Measurements from ENCODE around the gene CHMP1A. TPM values are rescaled to one million over a fixed set of nuclear protein-coding genes. Genes with fewer than 3 reads are reported as not detected.
"Not testable (repeated sequence)": the region's sequence is repeated elsewhere in the genome, so short reads cannot be mapped to it uniquely, and the experiment has no call there.

The CHMP1A gene
- total and polyA plus RNA-seq, 2 experiments from 2014 or later, result 97.2 to 111 TPM

DNA sequence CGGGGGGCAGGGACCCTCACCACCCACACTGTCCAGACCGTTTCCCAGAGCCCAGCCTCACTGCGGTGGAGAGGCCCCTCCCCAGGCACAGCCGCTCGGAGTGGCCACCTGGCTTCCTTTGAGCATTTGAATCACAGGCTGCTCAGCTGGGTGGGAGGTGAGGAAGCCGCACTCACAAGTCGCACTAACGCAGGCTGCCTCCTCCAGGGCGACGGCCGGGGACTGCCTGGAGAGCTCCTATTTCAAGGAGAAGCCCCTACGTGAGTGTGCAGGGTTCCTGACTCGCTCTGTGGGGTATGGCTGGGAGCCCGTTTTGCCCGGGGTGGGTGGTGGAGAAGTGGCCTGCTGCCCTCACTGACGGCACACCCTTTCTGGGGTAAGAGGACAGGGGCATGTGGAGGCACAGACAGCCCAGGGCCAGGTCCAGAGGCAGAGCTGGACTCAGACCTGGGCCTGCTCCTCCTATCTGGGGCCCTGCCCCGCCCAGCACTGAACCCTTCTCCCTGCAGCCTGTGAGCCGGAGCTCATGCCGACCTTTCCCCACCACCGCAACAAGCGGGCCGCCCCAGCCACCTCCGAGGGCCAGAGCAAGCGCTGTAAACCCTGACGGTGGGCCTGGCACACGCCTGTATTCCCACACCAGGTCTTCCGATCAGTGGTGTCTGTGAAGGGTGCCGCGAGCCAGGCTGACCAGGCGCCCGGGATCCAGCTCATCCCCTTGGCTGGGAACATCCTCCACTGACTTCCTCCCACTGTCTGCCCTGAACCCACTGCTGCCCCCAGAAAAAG, 37.8 kb upstream of the CHMP1A start:
- H3K9me2 ChIP-seq (ENCODE audit: insufficient read depth), result no peaks in the 10 kb centered on the region
- whole genome bisulfite sequencing, 2 experiments (ENCODE audit: low coverage in 1 of 2, low lambda C conversion rate in 2 of 2, missing lambda C conversion rate in 2 of 2), result 86 to 92% methylated on average over 28 to 31 of the region's 31 CpGs
- no peak for TF ChIP-seq EZH2 (IDR thresholded peaks at IDR 0.05; ENCODE audit: insufficient read depth, poor library complexity, severe bottlenecking)
- TF ChIP-seq EZH2phosphoT487 (IDR thresholded peaks at IDR 0.05; ENCODE audit: insufficient read depth, low read depth), result no peak

DNA sequence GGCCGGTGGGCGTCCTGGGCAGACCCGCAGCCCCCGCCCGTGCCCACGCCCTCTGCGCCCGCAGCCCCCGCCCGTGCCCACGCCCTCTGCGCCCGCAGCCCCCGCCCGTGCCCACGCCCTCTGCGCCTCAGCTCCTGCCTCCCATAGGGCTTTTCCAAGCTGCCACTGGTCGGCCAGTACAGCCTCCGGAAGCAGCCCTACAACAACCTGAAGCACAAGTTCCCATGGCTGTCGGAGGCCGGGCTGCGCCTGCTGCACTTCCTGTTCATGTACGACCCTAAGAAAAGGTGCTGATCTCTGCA, 37.2 kb upstream of the CHMP1A start:
- H3K9me3 ChIP-seq (ENCODE audit: low read depth); H3K9me2 ChIP-seq (ENCODE audit: insufficient read depth); in situ Hi-C loops (cut with MboI); DNase-seq; H3K9ac ChIP-seq; H3F3A ChIP-seq (ENCODE audit: insufficient read depth); H4K20me1 ChIP-seq (ENCODE audit: insufficient read depth); H3K27ac ChIP-seq; H3K36me3 ChIP-seq (ENCODE audit: low read depth); H3K79me2 ChIP-seq (ENCODE audit: insufficient read depth); H3K4me3 ChIP-seq; H3K4me1 ChIP-seq (ENCODE audit: insufficient read depth); H3K27me3 ChIP-seq (replicated peaks; ENCODE audit: insufficient read depth); H3K4me2 ChIP-seq (ENCODE audit: unreplicated experiment); H2AFZ ChIP-seq: not testable (repeated sequence)
- 91 to 94% methylated on average over 9 to 23 of the region's 23 CpGs for WGBS, 2 experiments (ENCODE audit: low coverage in 1 of 2, low lambda C conversion rate in 2 of 2, missing lambda C conversion rate in 2 of 2)

More for the DNA sequence above, 37.8 kb upstream of the CHMP1A start:
- H3K4me2 ChIP-seq (ENCODE audit: unreplicated experiment), result no peak overlapping the region
- H3K27me3 ChIP-seq (replicated peaks; ENCODE audit: insufficient read depth), result no peaks in the 10 kb centered on the region
- H3K9me3 ChIP-seq (ENCODE audit: low read depth), result no peaks in the 10 kb centered on the region
- in situ Hi-C loops (cut with MboI), result no loop called here
- H4K20me1 ChIP-seq (ENCODE audit: insufficient read depth), result no peaks in the 10 kb centered on the region
- peaks cover 3% of the 10 kb centered on the region; the same call in 1 of the 2 replicates for H3K36me3 ChIP-seq (ENCODE audit: low read depth)
- no peak overlapping the region for H2AFZ ChIP-seq
- H3K79me2 ChIP-seq (ENCODE audit: insufficient read depth), result no peaks in the 10 kb centered on the region
- H3K9ac ChIP-seq, result no peak overlapping the region
- peaks cover under 1% of the 10 kb centered on the region; the same call in 1 of the 2 replicates for H3K4me1 ChIP-seq (ENCODE audit: insufficient read depth)
- 0 out of 2 replicates have a peak, but pooled peaks cover 4% of the 10 kb centered on the region for H3F3A ChIP-seq (ENCODE audit: insufficient read depth)
- H3K27ac ChIP-seq, result no peak overlapping the region
- no peak overlapping the region for H3K4me3 ChIP-seq
- no peak for DNase-seq

DNA sequence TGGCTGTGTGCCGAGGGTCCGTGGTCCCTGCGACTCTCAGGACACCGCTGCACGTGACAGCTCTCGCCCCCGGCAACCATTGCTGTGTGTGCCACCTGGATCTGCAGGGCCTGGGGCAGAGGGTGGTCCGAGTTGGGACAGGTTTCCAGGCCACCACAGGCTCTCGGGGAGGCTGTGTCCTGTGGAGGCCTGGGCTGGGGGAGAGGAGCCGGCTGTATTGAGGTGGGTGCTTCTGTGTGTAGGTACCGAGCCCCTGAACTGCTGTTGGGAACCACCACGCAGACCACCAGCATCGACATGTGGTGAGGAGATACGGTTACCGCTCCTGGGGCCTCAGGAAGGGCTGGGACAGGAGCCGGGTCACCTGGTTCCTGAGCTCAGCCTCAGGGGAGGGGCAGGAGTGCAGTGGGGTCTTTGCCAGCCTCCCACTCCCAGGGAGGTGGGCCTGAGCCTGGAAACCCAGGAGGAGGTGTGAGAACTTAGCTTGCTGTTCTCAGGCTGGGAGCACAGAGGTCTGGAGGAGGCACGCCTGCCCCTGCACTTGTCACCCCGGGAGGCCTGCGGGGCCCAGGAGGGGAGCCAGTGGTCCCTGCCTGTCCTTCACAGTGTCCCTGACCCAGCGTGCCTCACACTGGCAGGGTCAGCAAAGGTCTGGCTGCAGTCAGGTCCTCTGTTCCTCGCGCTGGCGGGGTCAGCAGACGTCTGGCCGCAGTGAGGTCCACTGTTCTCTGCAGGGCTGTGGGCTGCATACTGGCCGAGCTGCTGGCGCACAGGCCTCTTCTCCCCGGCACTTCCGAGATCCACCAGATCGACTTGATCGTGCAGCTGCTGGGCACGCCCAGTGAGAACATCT, 36.6 kb upstream of the CHMP1A start:
- TF ChIP-seq EZH2 (IDR thresholded peaks at IDR 0.05; ENCODE audit: insufficient read depth, poor library complexity, severe bottlenecking), result no peak
- TF ChIP-seq EZH2phosphoT487 (IDR thresholded peaks at IDR 0.05; ENCODE audit: insufficient read depth, low read depth), result no peak
- H3K9me3 ChIP-seq (ENCODE audit: low read depth), result no peaks in the 10 kb centered on the region
- H3F3A ChIP-seq (ENCODE audit: insufficient read depth), result no peaks in the 10 kb centered on the region
- no peak overlapping the region for H2AFZ ChIP-seq
- no peaks in the 10 kb centered on the region for H3K4me1 ChIP-seq (ENCODE audit: insufficient read depth)
- H3K9ac ChIP-seq, result no peak overlapping the region
- H3K27me3 ChIP-seq (replicated peaks; ENCODE audit: insufficient read depth), result no peaks in the 10 kb centered on the region
- 91 to 94% methylated on average over 27 to 31 of the region's 32 CpGs for WGBS, 2 experiments (ENCODE audit: low coverage in 1 of 2, low lambda C conversion rate in 2 of 2, missing lambda C conversion rate in 2 of 2)
- H3K9me2 ChIP-seq (ENCODE audit: insufficient read depth), result no peaks in the 10 kb centered on the region
- no peak overlapping the region for H3K4me2 ChIP-seq (ENCODE audit: unreplicated experiment)
- in situ Hi-C loops (cut with MboI), result no loop called here
- H3K79me2 ChIP-seq (ENCODE audit: insufficient read depth), result peaks cover 10% of the 10 kb centered on the region
- no peak overlapping the region for H3K27ac ChIP-seq
- no peaks in the 10 kb centered on the region for H4K20me1 ChIP-seq (ENCODE audit: insufficient read depth)
- no peak for DNase-seq
- no peak overlapping the region for H3K4me3 ChIP-seq
- peaks cover 6% of the 10 kb centered on the region; the same call in 1 of the 2 replicates for H3K36me3 ChIP-seq (ENCODE audit: low read depth)

DNA sequence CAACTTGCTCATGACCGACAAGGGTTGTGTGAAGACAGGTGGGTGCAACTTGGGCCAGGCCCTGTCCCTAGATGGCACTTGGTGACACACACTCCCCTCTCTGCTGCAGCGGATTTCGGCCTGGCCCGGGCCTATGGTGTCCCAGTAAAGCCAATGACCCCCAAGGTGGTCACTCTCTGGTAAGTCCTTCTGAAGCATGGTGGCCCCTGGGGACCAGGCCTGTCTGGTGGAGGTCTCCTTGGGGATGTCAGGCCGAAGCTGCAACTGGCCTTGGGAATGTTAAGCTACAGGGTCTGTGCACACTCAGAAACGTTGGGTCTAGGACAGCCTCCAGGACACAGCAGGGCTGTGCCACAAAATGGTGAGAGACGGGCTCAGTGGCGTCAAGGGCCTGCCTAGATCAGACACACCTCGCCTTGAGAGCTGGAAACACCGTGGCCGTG, 35.8 kb upstream of the CHMP1A start:
- H3K79me2 ChIP-seq (ENCODE audit: insufficient read depth), result peaks cover 19% of the 10 kb centered on the region
- H3K27ac ChIP-seq, result no peak overlapping the region
- H2AFZ ChIP-seq, result no peak overlapping the region
- in situ Hi-C loops (cut with MboI), result no loop called here
- no peak for TF ChIP-seq EZH2 (IDR thresholded peaks at IDR 0.05; ENCODE audit: insufficient read depth, poor library complexity, severe bottlenecking)
- TF ChIP-seq EZH2phosphoT487 (IDR thresholded peaks at IDR 0.05; ENCODE audit: insufficient read depth, low read depth), result no peak
- whole genome bisulfite sequencing, 2 experiments (ENCODE audit: low coverage in 1 of 2, low lambda C conversion rate in 2 of 2, missing lambda C conversion rate in 2 of 2), result 89 to 90% methylated on average over 11 of the region's 11 CpGs
- H3K9me2 ChIP-seq (ENCODE audit: insufficient read depth), result no peaks in the 10 kb centered on the region
- DNase-seq, result no peak
- no peaks in the 10 kb centered on the region for H3F3A ChIP-seq (ENCODE audit: insufficient read depth)
- no peak overlapping the region for H3K4me2 ChIP-seq (ENCODE audit: unreplicated experiment)
- no peak overlapping the region for H3K9ac ChIP-seq
- no peaks in the 10 kb centered on the region for H4K20me1 ChIP-seq (ENCODE audit: insufficient read depth)
- no peaks in the 10 kb centered on the region for H3K27me3 ChIP-seq (replicated peaks; ENCODE audit: insufficient read depth)
- no peak overlapping the region for H3K4me3 ChIP-seq
- H3K4me1 ChIP-seq (ENCODE audit: insufficient read depth), result no peaks in the 10 kb centered on the region
- peaks cover 6% of the 10 kb centered on the region; the same call in 1 of the 2 replicates for H3K36me3 ChIP-seq (ENCODE audit: low read depth)
- no peaks in the 10 kb centered on the region for H3K9me3 ChIP-seq (ENCODE audit: low read depth)
